ENCODE measurements around the gene NAB2. TPM values are rescaled to one million over a fixed set of nuclear protein-coding genes. Genes with fewer than 3 reads are reported as not detected.

Gene NAB2
- total and polyA plus RNA-seq, 10 of the 15 experiments (the other 5 are each of a cell fraction or from before 2014, with no cell fraction given) = 0.35 to 35.2 (median 15.3) TPM

DNA sequence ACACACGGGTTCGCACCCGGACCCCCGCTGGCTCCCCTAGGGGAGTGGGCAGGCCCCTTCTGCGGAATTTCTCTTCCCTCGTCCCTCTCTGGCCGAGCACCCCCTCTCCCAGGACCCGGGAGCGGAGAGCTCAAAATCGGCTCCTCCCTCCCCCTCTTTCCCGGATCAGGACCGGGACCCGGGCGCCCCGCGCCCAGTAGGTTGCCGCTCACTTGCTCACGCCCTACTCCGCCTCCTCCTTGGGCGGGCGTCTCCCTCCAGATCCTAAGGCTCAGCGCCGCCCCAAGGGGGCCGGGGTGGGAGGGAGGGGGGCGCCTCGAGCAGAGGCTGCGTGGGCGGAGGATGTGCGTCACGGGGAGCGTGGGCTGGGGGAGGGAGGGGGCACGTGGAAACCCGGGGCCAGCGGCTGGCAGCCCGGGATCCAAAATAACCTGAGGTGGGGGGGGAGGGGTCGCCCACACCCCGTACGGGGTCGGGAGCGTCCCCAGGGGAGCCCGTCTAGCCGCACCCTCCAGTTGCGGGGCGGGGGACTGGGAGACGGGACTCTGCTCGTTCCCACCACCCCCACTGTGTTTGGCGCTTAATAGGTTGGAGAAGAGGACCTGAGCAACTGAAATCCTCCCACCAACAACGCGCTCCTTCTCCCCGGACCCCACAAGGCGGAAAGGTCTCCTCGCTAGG is 1.8 kb upstream of the NAB2 start (continued):
- TF ChIP-seq CTCF (IDR thresholded peaks at IDR 0.05 in 2 of 3, conservative IDR thresholded peaks at IDR 0.05 in 1 of 3; ENCODE audit: control insufficient read depth in 2 of 3, extremely low read depth in 1 of 3, insufficient read depth in 1 of 3, low read depth in 3 of 3, low read length in 3 of 3) (no peak), GATAD2B (conservative IDR thresholded peaks at IDR 0.05; ENCODE audit: low read depth) (peak; percentile 7; the same call in 1 of the 2 replicates), BHLHE40 (IDR thresholded peaks at IDR 0.05; ENCODE audit: borderline replicate concordance in 1 of 2, low read depth in 2 of 2, low read length in 1 of 2) (peak; percentile 68 to 76), MXI1 (IDR thresholded peaks at IDR 0.05; ENCODE audit: low read depth, low read length) (no peak), SUZ12 (IDR thresholded peaks at IDR 0.05; ENCODE audit: unreplicated experiment) (no peak)

- peak; percentile 79 for DNase-seq (ENCODE audit: low read depth, low spot score)
- Histone ChIP-seq H2AFZ (ENCODE audit: control insufficient read depth, low read depth, low read length) (peak overlapping the region; percentile 61), H4K20me1 (ENCODE audit: control insufficient read depth, insufficient read depth) (no peaks in the 10 kb centered on the region), H3K27ac (ENCODE audit: control insufficient read depth, insufficient read depth) (peak overlapping the region; percentile 98), H3K79me2 (ENCODE audit: control insufficient read depth, insufficient read depth, low read length) (peaks cover 28% of the 10 kb centered on the region), H3K27me3 (replicated peaks in 1 of 2; ENCODE audit: control insufficient read depth in 2 of 2, insufficient read depth in 2 of 2, low read length in 1 of 2) (no peaks in the 10 kb centered on the region), H3K36me3 (ENCODE audit: control insufficient read depth in 2 of 2, insufficient read depth in 2 of 2, low read length in 1 of 2) (peaks cover 2 to 13% of the 10 kb centered on the region in 2 experiments; a peak in 3 of 4 replicates), H3K4me3 (peak overlapping the region; percentile 95), H3K9me3 (replicated peaks; ENCODE audit: control insufficient read depth, insufficient read depth, low read length) (no peaks in the 10 kb centered on the region), H3K4me1 (ENCODE audit: control insufficient read depth, insufficient read depth, low read length) (peaks cover 23% of the 10 kb centered on the region), H3K9ac (ENCODE audit: control insufficient read depth, insufficient read depth, low read length) (peak overlapping the region; percentile 95), H3K4me2 (ENCODE audit: control insufficient read depth, insufficient read depth) (peak overlapping the region; percentile 95)
- SMC1A ChIA-PET (ENCODE audit: uncharacterized antibody, unreplicated experiment) = interaction anchor here (1.0 to 9.2 kb wide), 3 partner anchors 8 to 24 kb away, joined by 6 to 169 read pairs (median 29); partner anchors contain the start of gene STAT6
- CTCF ChIA-PET = interaction anchor here (0.6 to 9.0 kb wide), 4 partner anchors 8 to 169 kb away, joined by 3 to 144 read pairs (median 40); partner anchors contain the start of genes NEMP1 and STAT6
- RAD21 ChIA-PET (ENCODE audit: unreplicated experiment) = interaction anchor here (0.6 to 8.8 kb wide), 4 partner anchors 9 to 404 kb away, joined by 4 to 199 read pairs (median 32); partner anchors contain the start of genes NEMP1 and STAT6
- WGBS (ENCODE audit: insufficient coverage, insufficient replicate concordance, low lambda C conversion rate, missing lambda C conversion rate) = under 1% methylated on average over 21 of the region's 37 CpGs
- ATAC-seq = peak; percentile 69
- POLR2A ChIA-PET = interaction anchor here (1.0 to 5.1 kb wide), 4 partner anchors 9 to 403 kb away, joined by 3 to 41 read pairs (median 10); partner anchors contain the start of genes NEMP1 and STAT6
- BruUV-seq (replicated peaks) = no TSS peak
- FAIRE-seq = peak; percentile 66
- intact Hi-C loops (cut with micrococcal nuclease; ENCODE audit: unreplicated experiment) = loop anchor here (1.0 to 5.0 kb wide), 4 partner anchors 9 to 451 kb away; partner anchors contain the start of genes PTGES3 and STAT6
- in situ Hi-C loops (cut with MboI) = loop anchor here (10.0 kb wide), 1 partner anchor 453 kb away; the partner anchor contains the start of gene BAZ2A
- peak; percentile 81 for TF ChIP-seq LARP7 (IDR thresholded peaks at IDR 0.05)
- TF ChIP-seq SIN3A (IDR thresholded peaks at IDR 0.05; ENCODE audit: low read depth, low read length) = no peak
- no peak for TF ChIP-seq PML (IDR thresholded peaks at IDR 0.05; ENCODE audit: low read length)
- TF ChIP-seq TAF1 (IDR thresholded peaks at IDR 0.05; ENCODE audit: borderline replicate concordance, low read depth, low read length) = peak; percentile 3; the same call in 1 of the 2 replicates
- TF ChIP-seq, protein P1, sequence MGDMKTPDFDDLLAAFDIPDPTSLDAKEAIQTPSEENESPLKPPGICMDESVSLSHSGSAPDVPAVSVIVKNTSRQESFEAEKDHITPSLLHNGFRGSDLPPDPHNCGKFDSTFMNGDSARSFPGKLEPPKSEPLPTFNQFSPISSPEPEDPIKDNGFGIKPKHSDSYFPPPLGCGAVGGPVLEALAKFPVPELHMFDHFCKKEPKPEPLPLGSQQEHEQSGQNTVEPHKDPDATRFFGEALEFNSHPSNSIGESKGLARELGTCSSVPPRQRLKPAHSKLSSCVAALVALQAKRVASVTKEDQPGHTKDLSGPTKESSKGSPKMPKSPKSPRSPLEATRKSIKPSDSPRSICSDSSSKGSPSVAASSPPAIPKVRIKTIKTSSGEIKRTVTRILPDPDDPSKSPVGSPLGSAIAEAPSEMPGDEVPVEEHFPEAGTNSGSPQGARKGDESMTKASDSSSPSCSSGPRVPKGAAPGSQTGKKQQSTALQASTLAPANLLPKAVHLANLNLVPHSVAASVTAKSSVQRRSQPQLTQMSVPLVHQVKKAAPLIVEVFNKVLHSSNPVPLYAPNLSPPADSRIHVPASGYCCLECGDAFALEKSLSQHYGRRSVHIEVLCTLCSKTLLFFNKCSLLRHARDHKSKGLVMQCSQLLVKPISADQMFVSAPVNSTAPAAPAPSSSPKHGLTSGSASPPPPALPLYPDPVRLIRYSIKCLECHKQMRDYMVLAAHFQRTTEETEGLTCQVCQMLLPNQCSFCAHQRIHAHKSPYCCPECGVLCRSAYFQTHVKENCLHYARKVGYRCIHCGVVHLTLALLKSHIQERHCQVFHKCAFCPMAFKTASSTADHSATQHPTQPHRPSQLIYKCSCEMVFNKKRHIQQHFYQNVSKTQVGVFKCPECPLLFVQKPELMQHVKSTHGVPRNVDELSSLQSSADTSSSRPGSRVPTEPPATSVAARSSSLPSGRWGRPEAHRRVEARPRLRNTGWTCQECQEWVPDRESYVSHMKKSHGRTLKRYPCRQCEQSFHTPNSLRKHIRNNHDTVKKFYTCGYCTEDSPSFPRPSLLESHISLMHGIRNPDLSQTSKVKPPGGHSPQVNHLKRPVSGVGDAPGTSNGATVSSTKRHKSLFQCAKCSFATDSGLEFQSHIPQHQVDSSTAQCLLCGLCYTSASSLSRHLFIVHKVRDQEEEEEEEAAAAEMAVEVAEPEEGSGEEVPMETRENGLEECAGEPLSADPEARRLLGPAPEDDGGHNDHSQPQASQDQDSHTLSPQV (IDR thresholded peaks at IDR 0.05) = no peak
- no peak for TF ChIP-seq KAT2A (conservative IDR thresholded peaks at IDR 0.05; ENCODE audit: control insufficient read depth, low read depth, low read length)
- TF ChIP-seq, protein P2, sequence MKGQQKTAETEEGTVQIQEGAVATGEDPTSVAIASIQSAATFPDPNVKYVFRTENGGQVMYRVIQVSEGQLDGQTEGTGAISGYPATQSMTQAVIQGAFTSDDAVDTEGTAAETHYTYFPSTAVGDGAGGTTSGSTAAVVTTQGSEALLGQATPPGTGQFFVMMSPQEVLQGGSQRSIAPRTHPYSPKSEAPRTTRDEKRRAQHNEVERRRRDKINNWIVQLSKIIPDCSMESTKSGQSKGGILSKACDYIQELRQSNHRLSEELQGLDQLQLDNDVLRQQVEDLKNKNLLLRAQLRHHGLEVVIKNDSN (IDR thresholded peaks at IDR 0.05; ENCODE audit: borderline replicate concordance, extremely low read length, insufficient read depth, low read depth, low read length) = no peak
Observed at GRCh38 chr12:57087691-57088353, 1.1 kb upstream of the NAB2 start.
